B cell (primary cell): ENCODE data around the gene STX2. TPM values are rescaled to one million over a fixed set of nuclear protein-coding genes. Genes with fewer than 3 reads are reported as not detected.

Experiments used
- ATAC-seq: fragments of 200-7000 bp; cut with Tn5 transposase; one replicate; pipeline ENCODE4 v1.10.0; 2021; ENCODE audit warnings: low read depth, mild to moderate bottlenecking, moderate number of reproducible peaks, moderate library complexity
- CTCF ChIA-PET: fragments of 350-600 bp; sonication (Branson Sonifier 250); formaldehyde crosslinking; loops from one replicate; lab custom pipeline; 2021; ENCODE audit warnings: antibody characterized with exemption, inconsistent platforms; lab: Charles Lee
- POLR2A ChIA-PET: fragments of 350-600 bp; sonication (Branson Sonifier 250); formaldehyde crosslinking; loops from one replicate; lab custom pipeline; 2021; ENCODE audit warnings: antibody characterized with exemption; lab: Charles Lee
- DNase-seq: peaks from one replicate; pipeline ENCODE4 v3.0.0; 2013
- H2AFZ ChIP-seq: 2 replicates; pipeline ENCODE4 v1.6.1; 2012; ENCODE audit warnings: mild to moderate bottlenecking, low read depth, low read length; ENCODE audit not compliant: insufficient read depth, poor library complexity, severe bottlenecking
- H3K27ac ChIP-seq, 2 donors: 1 replicate in 1 of 2; 2 replicates in 1 of 2; pipeline ENCODE4 v1.5.1; 2012 to 2013; ENCODE audit warnings: low read length in 2 of 2, mild to moderate bottlenecking in 2 of 2, moderate library complexity in 1 of 2
- H3K27me3 ChIP-seq, 4 experiments: fragments of 200-600 bp in 1 of 4; sonication (generic) in 1 of 4; replicated peaks in 1 of 4; 1 replicate in 2 of 4; 2 replicates in 2 of 4; pipeline versions ENCODE4 v1.6.1 to v1.7.0; 2013 to 2016; ENCODE audit warnings: low read length in 3 of 4, mild to moderate bottlenecking in 2 of 4, mixed read lengths in 1 of 4, moderate library complexity in 1 of 4; ENCODE audit not compliant: insufficient read depth in 4 of 4, control insufficient read depth in 3 of 4; ENCODE audit errors: control extremely low read depth in 1 of 4
- H3K36me3 ChIP-seq, 2 experiments: replicated peaks in 1 of 2; 1 replicate in 1 of 2; 2 replicates in 1 of 2; pipeline versions ENCODE4 v1.6.1 to v1.7.1; 2013; ENCODE audit warnings: low read length in 1 of 2; ENCODE audit not compliant: insufficient read depth in 2 of 2, control insufficient read depth in 1 of 2; ENCODE audit errors: control extremely low read depth in 1 of 2, extremely low read depth in 1 of 2
- H3K4me1 ChIP-seq, 2 donors: fragments of 200-600 bp in 1 of 2; sonication (generic) in 1 of 2; 1 replicate in 1 of 2; 2 replicates in 1 of 2; pipeline versions ENCODE4 v1.5.1 to v1.6.1; 2013 to 2017; ENCODE audit warnings: low read length in 2 of 2; ENCODE audit not compliant: control insufficient read depth in 2 of 2, insufficient read depth in 2 of 2
- H3K4me2 ChIP-seq: replicated peaks from 2 replicates; pipeline ENCODE3; 2012; ENCODE audit warnings: mild to moderate bottlenecking, low read depth, low read length; ENCODE audit not compliant: poor library complexity, severe bottlenecking
- H3K4me3 ChIP-seq, 5 experiments: fragments of 200-600 bp in 1 of 5; sonication (generic) in 1 of 5; 1 replicate in 3 of 5; 2 replicates in 2 of 5; pipeline versions ENCODE4 v1.5.1 to v1.7.0; 2011 to 2016; ENCODE audit warnings: low read length in 4 of 5, mild to moderate bottlenecking in 4 of 5, low read depth in 2 of 5, control low read depth in 1 of 5, moderate library complexity in 1 of 5; ENCODE audit not compliant: insufficient read depth in 1 of 5; ENCODE audit errors: control extremely low read depth in 1 of 5, extremely low read depth in 1 of 5
- H3K79me2 ChIP-seq: fragments of 200-600 bp; sonication (generic); one replicate; pipeline ENCODE4 v1.6.0; 2016; ENCODE audit warnings: low read length; ENCODE audit not compliant: control insufficient read depth, insufficient read depth
- H3K9ac ChIP-seq: fragments of 200-600 bp; sonication (generic); 2 replicates; pipeline ENCODE4 v1.6.1; 2017; ENCODE audit warnings: mild to moderate bottlenecking, low read length, moderate library complexity
- H3K9me3 ChIP-seq, 3 donors: one replicate each; pipeline versions ENCODE4 v1.6.1 to v1.7.1; 2013; ENCODE audit warnings: low read length in 2 of 3; ENCODE audit not compliant: control insufficient read depth in 2 of 3, insufficient read depth in 1 of 3; ENCODE audit errors: control extremely low read depth in 1 of 3
- H4K20me1 ChIP-seq: 2 replicates; pipeline ENCODE4 v1.6.0; 2012; ENCODE audit warnings: mild to moderate bottlenecking, low read length; ENCODE audit not compliant: insufficient read depth, control insufficient read depth, poor library complexity, severe bottlenecking
- H3K27ac Mint-ChIP-seq: one replicate; pipeline ENCODE4 v1.8.0; 2021; ENCODE audit warnings: mixed read lengths
- H3K27me3 Mint-ChIP-seq: one replicate; pipeline ENCODE4 v1.8.0; 2021; ENCODE audit warnings: mixed read lengths
- H3K4me1 Mint-ChIP-seq: one replicate; pipeline ENCODE4 v1.8.0; 2021; ENCODE audit warnings: mixed read lengths
- H3K4me3 Mint-ChIP-seq: one replicate; pipeline ENCODE4 v1.8.0; 2021; ENCODE audit warnings: mixed read lengths
- H3K9me3 Mint-ChIP-seq: one replicate; pipeline ENCODE4 v1.8.0; 2022; ENCODE audit warnings: mixed read lengths; ENCODE audit not compliant: insufficient read depth
- CTCF ChIP-seq: fragments of 200-600 bp; IDR thresholded peaks from one replicate; pipeline ENCODE4 v1.8.0; 2022; ENCODE audit warnings: antibody characterized with exemption, mild to moderate bottlenecking
- EZH2 ChIP-seq: IDR thresholded peaks from 2 replicates; pipeline ENCODE4 v1.6.1; 2012; ENCODE audit warnings: borderline replicate concordance, low read depth, mild to moderate bottlenecking, moderate library complexity, low read length; ENCODE audit not compliant: insufficient read depth, poor library complexity, severe bottlenecking
- WGBS: methylation state at CpG from one replicate; pipeline ENCODE4 v1.1.5; 2013; ENCODE audit warnings: missing lambda C conversion rate; ENCODE audit not compliant: insufficient coverage; 5-methylcytosine and 5-hydroxymethylcytosine counted together
- intact Hi-C: fragments of 100-400 bp; cut with micrococcal nuclease; formaldehyde crosslinking; loops from one replicate; pipeline ENCODE4 v1.10.0; 2022
- polyA plus RNA-seq: library from polyadenylated mRNA; depleted of rRNA; stranded (reverse); fragments of >200 nt; gene quantifications from 2 replicates; pipeline ENCODE4 v1.2.3, GENCODE V29; 2012
- total RNA-seq, 2 donors: library from RNA; stranded (reverse); fragments of 120-200 nt in 1 of 2; gene quantifications; 1 replicate in 1 of 2; 2 replicates in 1 of 2; pipeline versions ENCODE4 v1.2.3 to v1.2.4, GENCODE V29; 2013 to 2022

The STX2 gene
- total and polyA plus RNA-seq, 2 donors (not counting 1 experiment from before 2014, with no cell fraction given): 12.7 to 19.8 TPM

GRCh38 chr12:130748786-130749185 lies 90.3 kb downstream of the STX2 start:
- peaks cover 16% of the 10 kb centered on the region for H3K4me1 Mint-ChIP-seq

More at GRCh38 chr12:130748786-130749185, 90.3 kb downstream of the STX2 start:
- Histone ChIP-seq H3K9ac (no peak overlapping the region), H3K36me3 (no peaks in the 10 kb centered on the region), H3K79me2 (no peaks in the 10 kb centered on the region), H3K4me1 (peaks cover 0 to 10% of the 10 kb centered on the region in 2 donors), H3K27ac (no peak overlapping the region), H3K9me3 (peaks cover 0 to 17% (median 0%) of the 10 kb centered on the region in 3 donors), H3K27me3 (peaks cover 0 to 5% (median 2%) of the 10 kb centered on the region in 4 experiments), H3K4me2 (no peak overlapping the region), H3K4me3 (no peak overlapping the region), H4K20me1 (no peaks in the 10 kb centered on the region), H2AFZ (no peak overlapping the region)
- ChIA-PET CTCF (interaction anchor here (0.8 to 1.5 kb wide), 3 partner anchors 10 to 700 kb away, joined by 3 to 8 read pairs (median 4); no protein-coding TSS in a partner anchor), POLR2A (no interaction called here)
- H3K4me3 Mint-ChIP-seq: no peak overlapping the region
- ATAC-seq (no peak), DNase-seq (no peak)
- TF ChIP-seq CTCF: no peak
- TF ChIP-seq EZH2: no peak
- 67% methylated on average over 10 of the region's 10 CpGs for WGBS
- H3K27ac Mint-ChIP-seq: no peak overlapping the region
- peaks cover 11% of the 10 kb centered on the region for H3K27me3 Mint-ChIP-seq
- intact Hi-C loops: no loop called here
- no peaks in the 10 kb centered on the region for H3K9me3 Mint-ChIP-seq
